Neural progenitor cell (in vitro differentiated cells): ENCODE data around the gene KCNK1.

Experiments used
- EZH2 ChIP-seq: fragments of 200-600 bp; sonication (generic); IDR thresholded peaks from 2 replicates; pipeline ENCODE4 v1.6.1; 2017; ENCODE audit warnings: antibody characterized with exemption, mild to moderate bottlenecking, moderate library complexity
- EZH2phosphoT487 ChIP-seq: fragments of 200-600 bp; sonication (generic); IDR thresholded peaks from 2 replicates; pipeline ENCODE4 v1.6.1; 2017; ENCODE audit warnings: antibody characterized with exemption
- TF ChIP-seq, protein P1 (sequence below): fragments of 200-600 bp; sonication (generic); IDR thresholded peaks from 2 replicates; pipeline ENCODE4 v1.5.1; 2017; ENCODE audit warnings: antibody characterized with exemption, mild to moderate bottlenecking

DNA sequence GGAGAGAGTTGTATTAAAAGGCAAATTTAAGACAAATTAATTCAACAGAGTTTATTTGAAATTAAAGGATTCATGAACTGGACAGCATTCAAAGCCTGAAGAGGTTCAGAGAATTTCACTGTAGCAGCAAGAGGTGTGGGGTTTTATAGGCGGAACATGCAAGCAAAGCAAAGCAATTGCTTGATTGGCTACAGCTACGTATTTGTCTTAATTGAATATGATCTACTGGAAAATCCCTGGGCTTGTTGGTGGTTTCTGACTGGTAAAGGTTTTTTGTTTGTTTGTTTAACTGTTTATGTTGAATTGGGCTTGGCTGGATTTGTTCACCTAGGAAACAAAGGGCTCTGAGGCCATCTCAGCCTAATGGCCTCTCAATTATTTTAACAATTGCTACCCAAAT lies 61.5 kb downstream of the KCNK1 start:
- TF ChIP-seq, protein P1, sequence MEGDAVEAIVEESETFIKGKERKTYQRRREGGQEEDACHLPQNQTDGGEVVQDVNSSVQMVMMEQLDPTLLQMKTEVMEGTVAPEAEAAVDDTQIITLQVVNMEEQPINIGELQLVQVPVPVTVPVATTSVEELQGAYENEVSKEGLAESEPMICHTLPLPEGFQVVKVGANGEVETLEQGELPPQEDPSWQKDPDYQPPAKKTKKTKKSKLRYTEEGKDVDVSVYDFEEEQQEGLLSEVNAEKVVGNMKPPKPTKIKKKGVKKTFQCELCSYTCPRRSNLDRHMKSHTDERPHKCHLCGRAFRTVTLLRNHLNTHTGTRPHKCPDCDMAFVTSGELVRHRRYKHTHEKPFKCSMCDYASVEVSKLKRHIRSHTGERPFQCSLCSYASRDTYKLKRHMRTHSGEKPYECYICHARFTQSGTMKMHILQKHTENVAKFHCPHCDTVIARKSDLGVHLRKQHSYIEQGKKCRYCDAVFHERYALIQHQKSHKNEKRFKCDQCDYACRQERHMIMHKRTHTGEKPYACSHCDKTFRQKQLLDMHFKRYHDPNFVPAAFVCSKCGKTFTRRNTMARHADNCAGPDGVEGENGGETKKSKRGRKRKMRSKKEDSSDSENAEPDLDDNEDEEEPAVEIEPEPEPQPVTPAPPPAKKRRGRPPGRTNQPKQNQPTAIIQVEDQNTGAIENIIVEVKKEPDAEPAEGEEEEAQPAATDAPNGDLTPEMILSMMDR: no peak
- TF ChIP-seq EZH2 (no peak), EZH2phosphoT487 (no peak)
